Caco-2 (cell line): Measurements from ENCODE around the gene BRAP. TPM values are rescaled to one million over a fixed set of nuclear protein-coding genes. Genes with fewer than 3 reads are reported as not detected.

Experiments used
- BruUV-seq: library from RNA; stranded (reverse); fragments of 400-500 nt; replicated peaks from 2 replicates; lab custom pipeline; 2021; lab: Mats Ljungman, UMichigan
- CTCF ChIA-PET: fragments of 300-600 bp; sonication (Branson Sonifier 250); formaldehyde crosslinking; loops from one replicate; lab custom pipeline; 2022; ENCODE audit warnings: antibody characterized with exemption; lab: Charles Lee
- POLR2A ChIA-PET: fragments of 300-600 bp; sonication (Branson Sonifier 250); formaldehyde crosslinking; loops from one replicate; lab custom pipeline; 2022; ENCODE audit warnings: antibody characterized with exemption; lab: Charles Lee
- DNase-seq, 2 experiments: peaks; one replicate each; pipeline versions ENCODE4 v3.0.0 to v3.0.0-alpha.2; 2020 to 2022
- H3K27me3 ChIP-seq: replicated peaks from 2 replicates; pipeline ENCODE4 v1.6.0; 2011; ENCODE audit warnings: low read length; ENCODE audit not compliant: control insufficient read depth, insufficient read depth
- H3K36me3 ChIP-seq: 2 replicates; pipeline ENCODE4 v1.5.1; 2011; ENCODE audit warnings: low read length; ENCODE audit not compliant: control insufficient read depth, insufficient read depth
- H3K4me1 ChIP-seq: fragments of 250-450 bp; sonication (Bioruptor Pico); 2 replicates; pipeline ENCODE4 v1.5.1; 2020; ENCODE audit warnings: mild to moderate bottlenecking
- H3K4me3 ChIP-seq: 2 replicates; pipeline ENCODE4 v1.5.1; 2011; ENCODE audit warnings: low read depth, mild to moderate bottlenecking, control low read depth, low read length
- H3K9me3 ChIP-seq: fragments of 250-450 bp; sonication (Bioruptor Pico); 2 replicates; pipeline ENCODE4 v1.5.1; 2020; ENCODE audit warnings: mild to moderate bottlenecking, moderate library complexity
- H3K27ac Mint-ChIP-seq: one replicate; pipeline ENCODE4 v1.8.0; 2022; ENCODE audit warnings: mixed read lengths; ENCODE audit not compliant: unreplicated experiment
- H3K27me3 Mint-ChIP-seq: one replicate; pipeline ENCODE4 v1.8.0; 2022; ENCODE audit warnings: mixed read lengths; ENCODE audit not compliant: insufficient read depth, unreplicated experiment
- H3K36me3 Mint-ChIP-seq: one replicate; pipeline ENCODE4 v1.8.0; 2022; ENCODE audit warnings: mild to moderate bottlenecking, mixed read lengths; ENCODE audit not compliant: insufficient read depth, unreplicated experiment
- H3K4me1 Mint-ChIP-seq: one replicate; pipeline ENCODE4 v1.8.0; 2022; ENCODE audit warnings: low read depth, mixed read lengths; ENCODE audit not compliant: unreplicated experiment
- H3K4me3 Mint-ChIP-seq: one replicate; pipeline ENCODE4 v1.8.0; 2022; ENCODE audit warnings: mild to moderate bottlenecking, moderate library complexity, mixed read lengths; ENCODE audit not compliant: unreplicated experiment
- H3K9me3 Mint-ChIP-seq: one replicate; pipeline ENCODE4 v1.8.0; 2022; ENCODE audit warnings: mixed read lengths; ENCODE audit not compliant: unreplicated experiment
- CTCF ChIP-seq, 2 experiments: fragments of 200-600 bp in 1 of 2; IDR thresholded peaks; 1 replicate in 1 of 2; 2 replicates in 1 of 2; pipeline versions ENCODE4 v1.5.1 to v1.8.0; 2011 to 2022; ENCODE audit warnings: antibody characterized with exemption in 1 of 2, control low read depth in 1 of 2, inconsistent platforms in 1 of 2, low read depth in 1 of 2, low read length in 1 of 2, mild to moderate bottlenecking in 1 of 2, moderate library complexity in 1 of 2; ENCODE audit not compliant: insufficient read depth in 1 of 2, severe bottlenecking in 1 of 2, unreplicated experiment in 1 of 2
- intact Hi-C: fragments of 100-400 bp; cut with micrococcal nuclease; formaldehyde crosslinking; loops from one replicate; pipeline ENCODE4 v1.10.0; 2022; ENCODE audit not compliant: unreplicated experiment
- total RNA-seq: library from RNA; stranded (reverse); gene quantifications from 2 replicates; pipeline ENCODE4 v1.2.3, GENCODE V29; 2022

BRAP gene
- total RNA-seq, 1 experiment from 2014 or later: 24.6 TPM

- ChIA-PET POLR2A (no interaction called here), CTCF (no interaction called here)
- Mint-ChIP-seq H3K4me1 (no peaks in the 10 kb centered on the region), H3K36me3 (peaks cover 16% of the 10 kb centered on the region), H3K4me3 (no peak overlapping the region), H3K27me3 (no peaks in the 10 kb centered on the region), H3K27ac (no peak overlapping the region), H3K9me3 (no peaks in the 10 kb centered on the region)
- TF ChIP-seq CTCF (IDR thresholded peaks at IDR 0.05; ENCODE audit: insufficient read depth in 1 of 2, low read depth in 1 of 2, low read length in 1 of 2, severe bottlenecking in 1 of 2, unreplicated experiment in 1 of 2): no peak
- no peaks in the 10 kb centered on the region for H3K27me3 ChIP-seq
- no peaks in the 10 kb centered on the region; the same call in 1 of the 2 replicates for H3K36me3 ChIP-seq
- H3K4me1 ChIP-seq: no peaks in the 10 kb centered on the region
- intact Hi-C loops: no loop called here
- H3K4me3 ChIP-seq: no peak overlapping the region
- DNase-seq: no peak
- BruUV-seq: no TSS peak
- H3K9me3 ChIP-seq: no peaks in the 10 kb centered on the region
These were observed 19.9 kb upstream of the BRAP start for GRCh38 chr12:111705672-111706071.

GRCh38 chr12:111699962-111700361 is 14.2 kb upstream of the BRAP start:
- TF ChIP-seq CTCF (IDR thresholded peaks at IDR 0.05; ENCODE audit: insufficient read depth in 1 of 2, low read depth in 1 of 2, low read length in 1 of 2, severe bottlenecking in 1 of 2, unreplicated experiment in 1 of 2): no peak
- Mint-ChIP-seq H3K4me3 (no peak overlapping the region), H3K4me1 (no peaks in the 10 kb centered on the region), H3K36me3 (peaks cover 24% of the 10 kb centered on the region), H3K27me3 (no peaks in the 10 kb centered on the region), H3K27ac (no peak overlapping the region), H3K9me3 (no peaks in the 10 kb centered on the region)
- BruUV-seq: no TSS peak
- H3K4me3 ChIP-seq: no peak overlapping the region
- ChIA-PET CTCF (no interaction called here), POLR2A (no interaction called here)
- no peaks in the 10 kb centered on the region for H3K9me3 ChIP-seq
- no peaks in the 10 kb centered on the region for H3K36me3 ChIP-seq
- DNase-seq: no peak
- intact Hi-C loops: no loop called here
- no peaks in the 10 kb centered on the region for H3K4me1 ChIP-seq
- H3K27me3 ChIP-seq: no peaks in the 10 kb centered on the region

GRCh38 chr12:111693818-111694217 is 8.1 kb upstream of the BRAP start:
- no peaks in the 10 kb centered on the region for H3K9me3 ChIP-seq
- no peaks in the 10 kb centered on the region for H3K27me3 Mint-ChIP-seq
- no peaks in the 10 kb centered on the region for H3K4me1 Mint-ChIP-seq
- no peaks in the 10 kb centered on the region for H3K9me3 Mint-ChIP-seq
- POLR2A ChIA-PET: interaction anchor here (0.6 kb wide), 1 partner anchor 107 kb away, joined by 6 read pairs; no protein-coding TSS in a partner anchor
- no peaks in the 10 kb centered on the region for H3K4me1 ChIP-seq
- no peaks in the 10 kb centered on the region for H3K27me3 ChIP-seq
- intact Hi-C loops: no loop called here
- no TSS peak for BruUV-seq
- TF ChIP-seq CTCF (IDR thresholded peaks at IDR 0.05; ENCODE audit: insufficient read depth in 1 of 2, low read depth in 1 of 2, low read length in 1 of 2, severe bottlenecking in 1 of 2, unreplicated experiment in 1 of 2): no peak
- CTCF ChIA-PET: interaction anchor here (1.7 kb wide), 1 partner anchor 119 kb away, joined by 7 read pairs; no protein-coding TSS in a partner anchor
- no peak overlapping the region for H3K4me3 Mint-ChIP-seq
- H3K36me3 Mint-ChIP-seq: peaks cover 21% of the 10 kb centered on the region
- H3K4me3 ChIP-seq: no peak overlapping the region
- no peaks in the 10 kb centered on the region; the same call in 1 of the 2 replicates for H3K36me3 ChIP-seq
- no peak overlapping the region for H3K27ac Mint-ChIP-seq
- no peak for DNase-seq
